Cardiac septum (tissue), 1 donor: ENCODE results near the gene FAM3B. TPM values are rescaled to one million over a fixed set of nuclear protein-coding genes. Genes with fewer than 3 reads are reported as not detected.

Experiments used
- DNase-seq: peaks from one replicate; pipeline ENCODE4 v3.0.0-alpha.2; 2020; ENCODE audit warnings: low spot score
- intact Hi-C: fragments of 100-400 bp; cut with DNase I; formaldehyde crosslinking; loops from one replicate; pipeline ENCODE4 v1.14.0; 2022
- total RNA-seq: library from RNA; stranded (reverse); fragmentation: NEBNext Ultra II Directional; extraction: Animal tissue kit (Norgen Biotek cat#: 25700); gene quantifications from one replicate; pipeline ENCODE4 v1.2.1, GENCODE V29; 2021
- donor health status: DM: no; HTN: no; CAD: no.

Gene FAM3B
- total RNA-seq, 1 donor from 2014 or later = not detected

DNA sequence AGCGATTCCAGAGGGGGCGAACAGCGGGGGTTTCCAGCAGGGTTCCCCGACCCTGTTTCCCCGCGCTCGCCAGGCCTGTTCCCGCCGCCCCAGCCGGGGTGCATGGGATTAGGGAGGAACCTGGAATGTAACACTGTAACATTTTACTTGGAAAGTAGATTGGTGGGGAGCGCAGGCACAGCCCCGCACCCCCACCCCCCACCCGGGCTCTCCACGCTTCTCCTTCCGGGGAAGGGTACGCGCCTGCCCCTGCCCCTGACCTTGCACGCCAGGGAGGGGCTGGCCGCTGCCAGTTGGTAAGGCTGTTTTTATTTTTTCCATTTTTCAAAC lies 427 bp downstream of the FAM3B start:
- DNase-seq = no peak

DNA sequence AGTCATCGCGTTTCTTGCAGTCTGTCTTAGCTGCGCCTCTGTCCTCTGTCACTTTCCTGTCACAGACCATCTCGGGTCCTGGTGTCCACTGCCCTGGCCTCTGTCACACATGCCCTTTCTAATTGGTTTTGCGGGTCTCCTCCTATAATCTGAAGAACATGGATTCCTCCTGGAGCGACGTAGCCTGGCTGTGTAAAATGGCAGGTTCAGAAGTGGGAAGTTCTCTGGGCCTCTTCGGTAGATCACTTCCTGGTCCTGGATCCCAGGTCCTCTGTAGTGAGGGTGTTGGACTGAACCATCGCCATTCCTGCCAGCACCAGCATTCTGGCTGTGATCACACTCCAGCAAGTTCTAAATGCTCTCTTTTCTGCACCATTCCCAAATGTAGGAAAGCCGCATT lies 857 bp downstream of the FAM3B start:
- DNase-seq = no peak
- intact Hi-C loops = no loop called here

More for the DNA sequence above, 427 bp downstream of the FAM3B start:
- intact Hi-C loops = no loop called here

- no peak for DNase-seq
- intact Hi-C loops = no loop called here
Observed at GRCh38 chr21:41318218-41318617, 1.6 kb downstream of the FAM3B start.

GRCh38 chr21:41319273-41319672 lies 2.7 kb downstream of the FAM3B start:
- intact Hi-C loops = no loop called here

GRCh38 chr21:41321211-41321907 lies 4.8 kb downstream of the FAM3B start:
- DNase-seq = no peak
- intact Hi-C loops = no loop called here

More at GRCh38 chr21:41319273-41319672, 2.7 kb downstream of the FAM3B start:
- DNase-seq = no peak

GRCh38 chr21:41321908-41322495 lies 5.4 kb downstream of the FAM3B start:
- intact Hi-C loops = no loop called here
- DNase-seq = no peak

DNA sequence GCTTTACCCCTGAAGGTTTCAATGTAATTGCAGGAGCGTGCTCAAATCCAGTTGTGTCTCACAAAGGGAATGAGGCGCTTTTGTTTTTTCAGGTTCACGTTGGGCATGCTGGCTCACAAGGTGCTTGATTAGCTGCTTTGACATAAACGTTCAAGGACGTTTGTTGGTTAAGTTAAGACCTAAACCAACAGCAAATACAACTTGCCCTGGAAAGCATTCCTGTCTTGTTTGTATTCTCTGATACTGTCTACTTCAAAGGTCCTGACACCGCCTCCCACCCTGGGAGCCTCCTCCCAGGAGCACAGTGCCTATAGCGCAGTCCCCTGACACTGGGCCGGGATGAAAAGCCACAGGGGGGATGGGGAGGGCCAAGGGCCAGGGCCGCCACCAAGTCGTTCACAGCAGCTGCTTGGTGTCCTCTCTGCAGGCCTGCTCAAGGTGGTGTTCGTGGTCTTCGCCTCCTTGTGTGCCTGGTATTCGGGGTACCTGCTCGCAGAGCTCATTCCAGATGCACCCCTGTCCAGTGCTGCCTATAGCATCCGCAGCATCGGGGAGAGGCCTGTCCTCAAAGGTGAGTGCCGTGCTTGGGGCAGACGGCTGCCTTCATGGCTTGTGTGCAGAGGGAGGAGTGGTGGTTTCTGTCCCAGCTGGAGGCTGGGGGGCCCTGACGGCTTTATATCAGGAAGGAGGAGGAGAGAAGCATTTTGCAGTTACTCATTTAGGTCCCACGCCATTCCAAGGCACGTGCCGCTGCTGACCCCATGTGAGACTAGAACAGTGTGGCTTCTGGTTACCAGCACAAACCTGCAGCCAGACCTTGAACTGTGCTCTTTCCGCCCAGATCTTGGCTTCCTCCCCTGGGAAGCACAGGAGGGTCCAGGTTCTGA lies 6.1 kb downstream of the FAM3B start:
- no peak for DNase-seq
- intact Hi-C loops = no loop called here

- intact Hi-C loops = no loop called here
- DNase-seq = no peak
Observed at GRCh38 chr21:41325138-41325912, 8.7 kb downstream of the FAM3B start.

DNA sequence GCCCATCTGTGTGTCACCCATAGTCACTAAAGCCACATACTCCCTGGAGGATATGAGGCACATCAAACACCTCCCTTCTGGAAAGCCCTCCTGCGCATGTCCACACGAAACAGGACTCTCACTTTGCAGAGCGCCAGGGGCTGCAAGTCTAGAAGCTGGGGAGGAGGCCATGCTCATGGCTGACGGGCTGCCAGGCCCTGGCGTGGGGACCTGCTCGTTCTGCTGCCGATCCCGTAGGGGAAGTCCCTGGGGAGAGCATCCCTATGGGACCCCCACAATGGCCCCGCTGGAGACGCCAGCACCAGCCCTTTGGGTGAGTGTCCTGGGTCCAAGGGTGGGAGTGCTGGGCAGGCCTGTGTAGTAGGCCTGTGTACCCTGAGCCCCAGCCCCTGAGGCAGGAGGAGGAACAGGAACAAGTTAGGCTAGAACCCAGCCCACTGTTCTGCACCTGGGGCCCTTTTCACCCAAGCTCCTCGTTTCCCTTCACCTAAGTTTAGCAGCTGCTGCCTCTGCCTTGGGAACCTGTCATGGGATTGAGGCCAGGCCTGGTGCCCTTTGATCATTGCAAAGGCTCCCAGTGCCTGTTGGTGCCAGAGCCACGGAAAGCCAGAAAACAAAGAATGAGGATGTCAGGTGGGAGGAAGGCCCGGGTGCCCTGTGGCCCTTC lies 9.9 kb downstream of the FAM3B start:
- intact Hi-C loops = no loop called here
- DNase-seq = no peak

GRCh38 chr21:41327753-41328152 lies 11.2 kb downstream of the FAM3B start:
- DNase-seq = no peak
- intact Hi-C loops = no loop called here

DNA sequence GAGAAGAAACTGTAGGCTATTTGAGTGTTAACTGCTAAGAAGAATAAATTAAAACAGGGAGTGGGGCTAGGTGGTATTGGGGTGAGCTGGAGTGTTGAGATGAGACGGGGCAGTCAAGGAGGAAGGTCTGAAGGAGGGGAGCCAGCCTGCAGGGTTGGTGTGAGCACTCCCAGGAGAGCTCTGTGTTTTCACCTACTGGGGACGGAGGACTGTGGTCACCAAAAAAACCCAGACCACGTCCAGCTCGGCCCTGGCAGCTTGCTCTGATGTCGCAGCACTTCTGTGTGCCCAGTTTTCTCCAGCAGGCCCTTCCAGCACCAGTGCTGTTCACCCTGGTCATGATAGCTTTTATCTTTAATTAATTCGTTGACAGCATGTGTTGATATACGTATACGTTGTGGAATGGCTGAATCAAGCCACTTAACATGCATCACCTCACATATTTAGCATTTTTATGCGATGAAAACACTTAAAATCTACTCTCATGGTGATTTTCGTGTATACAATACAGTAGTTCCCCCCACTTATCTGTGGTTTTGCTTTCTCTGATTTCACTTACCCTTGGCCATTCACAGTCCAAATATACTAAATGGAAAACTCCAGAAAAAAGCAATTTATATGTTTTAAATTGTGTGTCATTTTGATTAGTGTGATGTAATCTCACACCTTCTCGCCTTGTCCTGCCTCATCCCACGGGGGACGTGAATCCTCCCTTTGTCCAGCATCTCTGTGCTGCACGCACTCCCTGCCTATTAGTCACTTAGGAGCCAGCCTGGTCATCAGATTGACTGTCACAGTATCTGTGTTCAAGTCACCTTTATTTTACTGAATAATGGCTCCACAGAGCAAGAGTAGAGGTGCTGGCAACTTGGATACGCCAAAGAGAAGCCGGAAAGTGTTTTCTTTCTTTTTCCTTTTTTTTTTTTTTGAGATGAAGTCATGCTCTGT lies 12.3 kb downstream of the FAM3B start:
- intact Hi-C loops = no loop called here
- DNase-seq = no peak

- no peak for DNase-seq
- intact Hi-C loops = no loop called here
Observed at GRCh38 chr21:41333752-41334151, 17.2 kb downstream of the FAM3B start.

DNA sequence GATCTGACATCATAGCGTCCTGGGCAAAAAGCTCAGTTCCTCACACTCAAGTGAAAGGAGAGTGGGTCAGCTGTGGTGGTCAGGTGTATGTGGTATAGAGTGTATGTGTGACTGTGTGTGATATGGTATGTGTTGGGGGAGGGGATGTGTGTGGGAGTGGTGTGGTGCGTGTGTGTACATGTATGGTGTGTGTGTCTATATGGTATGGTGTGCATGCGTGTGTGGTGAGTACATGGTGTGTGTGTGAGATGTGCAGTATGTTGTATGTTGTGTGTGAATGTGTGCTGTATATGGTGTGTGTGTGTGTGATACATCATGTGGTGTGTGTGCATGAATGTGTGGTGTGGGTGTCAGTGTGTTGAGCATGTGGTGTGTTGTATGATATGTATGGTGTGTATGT lies 20.9 kb downstream of the FAM3B start:
- peak; percentile 53 for DNase-seq
- intact Hi-C loops = no loop called here

- DNase-seq = no peak
- intact Hi-C loops = no loop called here
Observed at GRCh38 chr21:41338455-41338854, 21.9 kb downstream of the FAM3B start.

DNA sequence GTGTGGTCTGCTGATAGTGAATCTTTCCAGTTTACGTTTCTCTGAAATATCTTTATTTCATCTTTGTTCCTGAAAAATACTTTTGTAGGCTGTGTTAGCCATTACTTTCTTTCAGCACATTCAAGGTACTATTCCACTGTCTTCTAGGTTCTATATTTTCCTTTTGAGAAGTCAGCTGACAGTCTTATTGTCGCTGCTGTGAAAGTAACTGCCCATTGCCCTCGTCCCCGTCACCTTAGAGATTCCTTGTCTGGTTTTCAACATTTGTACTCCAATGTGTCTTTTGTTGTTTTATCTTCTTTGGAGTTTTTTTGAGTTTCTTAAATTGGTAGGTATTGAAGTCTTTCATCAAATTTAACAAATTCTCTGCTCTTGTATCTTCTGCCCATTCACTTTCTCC lies 25.4 kb downstream of the FAM3B start:
- intact Hi-C loops = no loop called here
- no peak for DNase-seq

GRCh38 chr21:41344146-41344545 lies 27.5 kb downstream of the FAM3B start:
- peak; percentile 72 for DNase-seq
- intact Hi-C loops = no loop called here

DNA sequence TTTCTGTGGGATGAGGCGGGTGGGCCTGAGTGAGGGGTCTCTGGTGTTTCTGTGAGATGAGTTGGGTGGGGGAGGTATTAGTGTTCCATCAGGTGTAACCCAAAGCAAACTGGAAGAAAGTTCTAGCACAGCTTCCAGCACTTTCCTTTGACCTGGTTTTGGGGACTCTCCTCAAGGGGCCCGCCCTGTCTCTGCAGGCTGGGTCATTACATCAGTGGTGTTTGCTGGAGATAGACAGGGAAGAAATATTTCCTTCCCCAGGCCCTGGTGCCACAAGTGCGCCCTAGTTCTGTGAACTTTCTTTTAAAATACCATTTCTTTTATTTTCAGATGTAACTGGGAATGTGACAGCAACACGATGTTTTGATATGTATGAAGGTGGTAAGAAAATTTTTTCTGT lies 28.8 kb downstream of the FAM3B start:
- no peak for DNase-seq
- intact Hi-C loops = no loop called here

DNA sequence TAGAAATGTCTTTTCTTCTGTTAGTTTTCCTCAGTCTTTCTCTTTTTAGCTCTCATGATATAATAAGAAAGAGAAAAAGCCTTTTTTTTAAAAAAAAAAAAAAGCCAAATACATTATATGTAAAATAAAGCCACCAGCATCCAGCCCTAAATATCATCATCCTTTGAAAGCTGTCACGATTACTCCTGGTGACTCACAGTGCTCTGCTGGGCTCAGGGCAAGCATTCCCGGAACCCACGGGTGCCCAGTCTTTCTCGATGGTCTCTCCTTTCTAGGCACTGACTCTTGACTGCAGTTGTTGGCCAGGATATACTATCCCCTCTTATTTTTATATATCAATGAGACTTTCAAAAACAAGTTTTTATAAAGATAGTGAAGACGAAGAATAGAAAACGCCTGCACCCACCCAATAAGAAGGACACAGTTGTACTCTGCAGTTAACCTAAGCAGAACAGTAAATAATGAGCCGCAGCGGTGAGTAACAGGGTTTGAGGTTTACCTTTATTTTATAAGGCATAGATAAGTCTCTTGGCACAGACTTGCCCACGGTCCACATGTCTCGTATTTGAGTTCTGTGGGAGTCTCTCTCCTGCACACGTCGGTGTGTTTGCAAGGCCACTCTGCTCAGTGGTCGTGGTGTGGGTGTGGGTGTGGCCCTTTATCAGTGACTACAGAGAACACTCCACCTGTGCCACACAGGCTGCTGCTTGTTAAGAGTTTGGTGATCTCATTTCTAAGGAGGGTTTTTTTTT lies 29.5 kb downstream of the FAM3B start:
- peak; percentile 39 for DNase-seq
- intact Hi-C loops = no loop called here
